Measurements from ENCODE around the gene MC2R. TPM values are rescaled to one million over a fixed set of nuclear protein-coding genes. Genes with fewer than 3 reads are reported as not detected.

MC2R gene
- total and polyA plus RNA-seq, 2 experiments from 2014 or later: not detected

- Histone ChIP-seq H3K9me3 (ENCODE audit: low read depth) (no peaks in the 10 kb centered on the region), H3K79me2 (no peaks in the 10 kb centered on the region), H3K36me3 (replicated peaks; ENCODE audit: insufficient read depth, low read depth) (no peaks in the 10 kb centered on the region), H2AFZ (no peak overlapping the region), H3K27me3 (no peaks in the 10 kb centered on the region), H3K9me2 (replicated peaks; ENCODE audit: insufficient read depth) (no peaks in the 10 kb centered on the region), H3K27ac (no peak overlapping the region), H3K4me3 (no peak overlapping the region), H4K20me1 (ENCODE audit: insufficient read depth, poor library complexity, severe bottlenecking) (no peaks in the 10 kb centered on the region), H3K4me1 (ENCODE audit: insufficient read depth) (no peaks in the 10 kb centered on the region), H3K4me2 (no peak overlapping the region)
- DNase-seq (ENCODE audit: low spot score): no peak
- WGBS (ENCODE audit: low lambda C conversion rate, missing lambda C conversion rate): 86% methylated on average over 2 of the region's 2 CpGs
- TF ChIP-seq EZH2 (IDR thresholded peaks at IDR 0.05; ENCODE audit: borderline replicate concordance) (no peak), EZH2phosphoT487 (IDR thresholded peaks at IDR 0.05; ENCODE audit: low read depth, severe bottlenecking, unreplicated experiment) (no peak), CTCF (IDR thresholded peaks at IDR 0.05; ENCODE audit: poor library complexity) (no peak)
These were observed 15.6 kb upstream of the MC2R start for GRCh38 chr18:13930964-13931363.

- no peaks in the 10 kb centered on the region for H3K9me3 ChIP-seq (ENCODE audit: low read depth)
- 89% methylated on average over 3 of the region's 3 CpGs for WGBS (ENCODE audit: low lambda C conversion rate, missing lambda C conversion rate)
- no peak for TF ChIP-seq EZH2 (IDR thresholded peaks at IDR 0.05; ENCODE audit: borderline replicate concordance)
- no peak for TF ChIP-seq EZH2phosphoT487 (IDR thresholded peaks at IDR 0.05; ENCODE audit: low read depth, severe bottlenecking, unreplicated experiment)
- no peak for TF ChIP-seq CTCF (IDR thresholded peaks at IDR 0.05; ENCODE audit: poor library complexity)
- H3K79me2 ChIP-seq: no peaks in the 10 kb centered on the region
- H2AFZ ChIP-seq: no peak overlapping the region
- DNase-seq (ENCODE audit: low spot score): no peak
- no peak overlapping the region for H3K27ac ChIP-seq
- H3K27me3 ChIP-seq: no peaks in the 10 kb centered on the region
- no peaks in the 10 kb centered on the region for H3K4me1 ChIP-seq (ENCODE audit: insufficient read depth)
- no peaks in the 10 kb centered on the region for H3K9me2 ChIP-seq (replicated peaks; ENCODE audit: insufficient read depth)
- H3K4me3 ChIP-seq: no peak overlapping the region
- no peak overlapping the region for H3K4me2 ChIP-seq
- no peaks in the 10 kb centered on the region for H4K20me1 ChIP-seq (ENCODE audit: insufficient read depth, poor library complexity, severe bottlenecking)
- H3K36me3 ChIP-seq (replicated peaks; ENCODE audit: insufficient read depth, low read depth): no peaks in the 10 kb centered on the region
These were observed 7.9 kb upstream of the MC2R start for GRCh38 chr18:13923221-13923620.

- Histone ChIP-seq H3K27ac (no peak overlapping the region), H3K4me3 (no peak overlapping the region), H3K4me2 (no peak overlapping the region), H3K4me1 (ENCODE audit: insufficient read depth) (no peaks in the 10 kb centered on the region), H2AFZ (no peak overlapping the region), H4K20me1 (ENCODE audit: insufficient read depth, poor library complexity, severe bottlenecking) (no peaks in the 10 kb centered on the region), H3K79me2 (no peaks in the 10 kb centered on the region), H3K9me3 (ENCODE audit: low read depth) (no peaks in the 10 kb centered on the region), H3K9me2 (replicated peaks; ENCODE audit: insufficient read depth) (no peaks in the 10 kb centered on the region), H3K36me3 (replicated peaks; ENCODE audit: insufficient read depth, low read depth) (no peaks in the 10 kb centered on the region), H3K27me3 (no peaks in the 10 kb centered on the region)
- no peak for DNase-seq (ENCODE audit: low spot score)
- WGBS (ENCODE audit: low lambda C conversion rate, missing lambda C conversion rate): 72% methylated on average over 8 of the region's 8 CpGs
- TF ChIP-seq EZH2phosphoT487 (IDR thresholded peaks at IDR 0.05; ENCODE audit: low read depth, severe bottlenecking, unreplicated experiment) (no peak), CTCF (IDR thresholded peaks at IDR 0.05; ENCODE audit: poor library complexity) (no peak), EZH2 (IDR thresholded peaks at IDR 0.05; ENCODE audit: borderline replicate concordance) (no peak)
These were observed 3.6 kb upstream of the MC2R start for GRCh38 chr18:13918898-13919297.

- Histone ChIP-seq H3K27ac (no peak overlapping the region), H3K79me2 (no peaks in the 10 kb centered on the region), H4K20me1 (ENCODE audit: insufficient read depth, poor library complexity, severe bottlenecking) (no peaks in the 10 kb centered on the region), H3K4me1 (ENCODE audit: insufficient read depth) (no peaks in the 10 kb centered on the region), H3K27me3 (no peaks in the 10 kb centered on the region), H3K4me3 (no peak overlapping the region), H2AFZ (no peak overlapping the region), H3K4me2 (no peak overlapping the region), H3K9me3 (ENCODE audit: low read depth) (no peaks in the 10 kb centered on the region), H3K9me2 (replicated peaks; ENCODE audit: insufficient read depth) (no peaks in the 10 kb centered on the region), H3K36me3 (replicated peaks; ENCODE audit: insufficient read depth, low read depth) (no peaks in the 10 kb centered on the region)
- WGBS (ENCODE audit: low lambda C conversion rate, missing lambda C conversion rate): 95% methylated on average over 3 of the region's 3 CpGs
- DNase-seq (ENCODE audit: low spot score): no peak
- TF ChIP-seq EZH2phosphoT487 (IDR thresholded peaks at IDR 0.05; ENCODE audit: low read depth, severe bottlenecking, unreplicated experiment): no peak
- no peak for TF ChIP-seq CTCF (IDR thresholded peaks at IDR 0.05; ENCODE audit: poor library complexity)
- TF ChIP-seq EZH2 (IDR thresholded peaks at IDR 0.05; ENCODE audit: borderline replicate concordance): no peak
These were observed 2.1 kb upstream of the MC2R start for GRCh38 chr18:13917401-13917800.
